Measurements from ENCODE around the gene MN1. TPM values are rescaled to one million over a fixed set of nuclear protein-coding genes. Genes with fewer than 3 reads are reported as not detected.

Gene MN1
- total RNA-seq, 1 donor: 6.2 TPM

GRCh38 chr22:27719535-27720227 lies 81.9 kb downstream of the MN1 start:
- no peak overlapping the region for H3K4me2 ChIP-seq (ENCODE audit: insufficient read depth, low read length)
- peak; percentile 65 for DNase-seq (ENCODE audit: insufficient read length, low spot score, missing footprints)
- H3K27ac ChIP-seq (ENCODE audit: low read depth, low read length): no peak overlapping the region
- peaks cover 5% of the 10 kb centered on the region for H3K9me3 ChIP-seq (ENCODE audit: low read depth, low read length)
- peaks cover 11% of the 10 kb centered on the region for H3K4me1 ChIP-seq (ENCODE audit: insufficient read depth, low read length)
- no peak overlapping the region for H3K4me3 ChIP-seq (ENCODE audit: insufficient read depth, low read length)
- no peaks in the 10 kb centered on the region for H3K79me2 ChIP-seq (ENCODE audit: insufficient read depth, low read length)
- no peak for TF ChIP-seq CTCF (IDR thresholded peaks at IDR 0.05; ENCODE audit: extremely low read depth, low read depth, low read length)
- H2AFZ ChIP-seq (ENCODE audit: low read length): peak overlapping the region; percentile 68
- no peaks in the 10 kb centered on the region for H4K20me1 ChIP-seq (ENCODE audit: insufficient read depth, low read length)
- no peaks in the 10 kb centered on the region for H3K36me3 ChIP-seq (ENCODE audit: insufficient read depth, low read length)
- no peaks in the 10 kb centered on the region for H3K27me3 ChIP-seq (ENCODE audit: insufficient read depth, low read length)

GRCh38 chr22:27719036-27719347 lies 82.6 kb downstream of the MN1 start:
- H3K79me2 ChIP-seq (ENCODE audit: insufficient read depth, low read length): no peaks in the 10 kb centered on the region
- no peaks in the 10 kb centered on the region for H4K20me1 ChIP-seq (ENCODE audit: insufficient read depth, low read length)
- no peak overlapping the region for H3K4me2 ChIP-seq (ENCODE audit: insufficient read depth, low read length)
- H3K27me3 ChIP-seq (ENCODE audit: insufficient read depth, low read length): no peaks in the 10 kb centered on the region
- no peak overlapping the region for H3K4me3 ChIP-seq (ENCODE audit: insufficient read depth, low read length)
- H3K9me3 ChIP-seq (ENCODE audit: low read depth, low read length): peaks cover 5% of the 10 kb centered on the region
- peaks cover 11% of the 10 kb centered on the region for H3K4me1 ChIP-seq (ENCODE audit: insufficient read depth, low read length)
- no peak overlapping the region for H2AFZ ChIP-seq (ENCODE audit: low read length)
- no peak overlapping the region for H3K27ac ChIP-seq (ENCODE audit: low read depth, low read length)
- H3K36me3 ChIP-seq (ENCODE audit: insufficient read depth, low read length): no peaks in the 10 kb centered on the region
- TF ChIP-seq CTCF (IDR thresholded peaks at IDR 0.05; ENCODE audit: extremely low read depth, low read depth, low read length): no peak
- no peak for DNase-seq (ENCODE audit: insufficient read length, low spot score, missing footprints)

GRCh38 chr22:27718186-27719035 lies 83.1 kb downstream of the MN1 start:
- H3K9me3 ChIP-seq (ENCODE audit: low read depth, low read length): peaks cover 5% of the 10 kb centered on the region
- peak overlapping the region; percentile 69 for H3K4me2 ChIP-seq (ENCODE audit: insufficient read depth, low read length)
- no peaks in the 10 kb centered on the region for H4K20me1 ChIP-seq (ENCODE audit: insufficient read depth, low read length)
- no peak for TF ChIP-seq CTCF (IDR thresholded peaks at IDR 0.05; ENCODE audit: extremely low read depth, low read depth, low read length)
- no peaks in the 10 kb centered on the region for H3K79me2 ChIP-seq (ENCODE audit: insufficient read depth, low read length)
- H2AFZ ChIP-seq (ENCODE audit: low read length): peak overlapping the region; percentile 71
- peak overlapping the region; percentile 27 for H3K4me3 ChIP-seq (ENCODE audit: insufficient read depth, low read length)
- H3K4me1 ChIP-seq (ENCODE audit: insufficient read depth, low read length): peaks cover 11% of the 10 kb centered on the region
- H3K27me3 ChIP-seq (ENCODE audit: insufficient read depth, low read length): no peaks in the 10 kb centered on the region
- DNase-seq (ENCODE audit: insufficient read length, low spot score, missing footprints): peak; percentile 98
- no peaks in the 10 kb centered on the region for H3K36me3 ChIP-seq (ENCODE audit: insufficient read depth, low read length)
- peak overlapping the region; percentile 26 for H3K27ac ChIP-seq (ENCODE audit: low read depth, low read length)

- no peak for TF ChIP-seq CTCF (IDR thresholded peaks at IDR 0.05; ENCODE audit: extremely low read depth, low read depth, low read length)
- Histone ChIP-seq H4K20me1 (ENCODE audit: insufficient read depth, low read length) (no peaks in the 10 kb centered on the region), H3K4me3 (ENCODE audit: insufficient read depth, low read length) (no peak overlapping the region), H2AFZ (ENCODE audit: low read length) (no peak overlapping the region), H3K27me3 (ENCODE audit: insufficient read depth, low read length) (no peaks in the 10 kb centered on the region), H3K36me3 (ENCODE audit: insufficient read depth, low read length) (no peaks in the 10 kb centered on the region), H3K9me3 (ENCODE audit: low read depth, low read length) (peaks cover 5% of the 10 kb centered on the region), H3K79me2 (ENCODE audit: insufficient read depth, low read length) (no peaks in the 10 kb centered on the region), H3K4me1 (ENCODE audit: insufficient read depth, low read length) (peaks cover 11% of the 10 kb centered on the region), H3K4me2 (ENCODE audit: insufficient read depth, low read length) (no peak overlapping the region), H3K27ac (ENCODE audit: low read depth, low read length) (no peak overlapping the region)
- no peak for DNase-seq (ENCODE audit: insufficient read length, low spot score, missing footprints)
These were observed 84.5 kb downstream of the MN1 start for GRCh38 chr22:27717094-27717493.

Data from osteoblast (primary cell).